ENCODE measurements around the gene UTP3.

DNA sequence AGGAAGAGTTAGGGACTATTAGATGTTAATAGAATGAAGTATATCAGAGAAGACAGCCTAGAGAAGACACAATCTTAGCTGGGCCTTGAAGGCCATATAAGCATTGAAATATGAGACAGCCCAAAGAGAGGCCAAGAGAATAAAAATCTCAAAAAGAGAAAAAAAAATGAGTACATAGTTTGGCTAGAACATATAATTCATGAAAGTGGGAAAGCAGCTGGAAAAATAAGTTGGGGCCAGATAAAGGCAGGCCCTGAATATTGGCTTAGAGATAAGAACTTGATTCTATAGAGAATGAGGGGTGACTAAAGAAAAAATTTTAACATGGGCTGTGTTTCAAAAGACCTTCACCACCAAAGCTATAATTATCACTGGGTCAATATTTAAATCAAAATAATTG, 7.4 kb upstream of the UTP3 start:
- TF ChIP-seq CBX5 (IDR thresholded peaks at IDR 0.05; ENCODE audit: borderline replicate concordance, low read depth) (no peak), ZNF785 (CRISPR knock-in tag; IDR thresholded peaks at IDR 0.05) (no peak), FOSL1 (tag; conservative IDR thresholded peaks at IDR 0.05) (no peak), CAMTA2 (CRISPR knock-in tag; conservative IDR thresholded peaks at IDR 0.05) (no peak), ZNF311 (CRISPR knock-in tag; IDR thresholded peaks at IDR 0.05) (no peak), YBX1 (IDR thresholded peaks at IDR 0.05) (no peak), SMARCA4 (IDR thresholded peaks at IDR 0.05) (no peak)
- TF ChIP-seq, protein P1, sequence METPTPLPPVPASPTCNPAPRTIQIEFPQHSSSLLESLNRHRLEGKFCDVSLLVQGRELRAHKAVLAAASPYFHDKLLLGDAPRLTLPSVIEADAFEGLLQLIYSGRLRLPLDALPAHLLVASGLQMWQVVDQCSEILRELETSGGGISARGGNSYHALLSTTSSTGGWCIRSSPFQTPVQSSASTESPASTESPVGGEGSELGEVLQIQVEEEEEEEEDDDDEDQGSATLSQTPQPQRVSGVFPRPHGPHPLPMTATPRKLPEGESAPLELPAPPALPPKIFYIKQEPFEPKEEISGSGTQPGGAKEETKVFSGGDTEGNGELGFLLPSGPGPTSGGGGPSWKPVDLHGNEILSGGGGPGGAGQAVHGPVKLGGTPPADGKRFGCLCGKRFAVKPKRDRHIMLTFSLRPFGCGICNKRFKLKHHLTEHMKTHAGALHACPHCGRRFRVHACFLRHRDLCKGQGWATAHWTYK (CRISPR knock-in tag; IDR thresholded peaks at IDR 0.05): no peak
- TF ChIP-seq, protein P2, sequence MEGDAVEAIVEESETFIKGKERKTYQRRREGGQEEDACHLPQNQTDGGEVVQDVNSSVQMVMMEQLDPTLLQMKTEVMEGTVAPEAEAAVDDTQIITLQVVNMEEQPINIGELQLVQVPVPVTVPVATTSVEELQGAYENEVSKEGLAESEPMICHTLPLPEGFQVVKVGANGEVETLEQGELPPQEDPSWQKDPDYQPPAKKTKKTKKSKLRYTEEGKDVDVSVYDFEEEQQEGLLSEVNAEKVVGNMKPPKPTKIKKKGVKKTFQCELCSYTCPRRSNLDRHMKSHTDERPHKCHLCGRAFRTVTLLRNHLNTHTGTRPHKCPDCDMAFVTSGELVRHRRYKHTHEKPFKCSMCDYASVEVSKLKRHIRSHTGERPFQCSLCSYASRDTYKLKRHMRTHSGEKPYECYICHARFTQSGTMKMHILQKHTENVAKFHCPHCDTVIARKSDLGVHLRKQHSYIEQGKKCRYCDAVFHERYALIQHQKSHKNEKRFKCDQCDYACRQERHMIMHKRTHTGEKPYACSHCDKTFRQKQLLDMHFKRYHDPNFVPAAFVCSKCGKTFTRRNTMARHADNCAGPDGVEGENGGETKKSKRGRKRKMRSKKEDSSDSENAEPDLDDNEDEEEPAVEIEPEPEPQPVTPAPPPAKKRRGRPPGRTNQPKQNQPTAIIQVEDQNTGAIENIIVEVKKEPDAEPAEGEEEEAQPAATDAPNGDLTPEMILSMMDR (IDR thresholded peaks at IDR 0.05 in 2 of 3, conservative IDR thresholded peaks at IDR 0.05 in 1 of 3; ENCODE audit: insufficient read depth in 2 of 3, low read depth in 1 of 3, low read length in 3 of 3): no peak
- TF ChIP-seq, protein P3, sequence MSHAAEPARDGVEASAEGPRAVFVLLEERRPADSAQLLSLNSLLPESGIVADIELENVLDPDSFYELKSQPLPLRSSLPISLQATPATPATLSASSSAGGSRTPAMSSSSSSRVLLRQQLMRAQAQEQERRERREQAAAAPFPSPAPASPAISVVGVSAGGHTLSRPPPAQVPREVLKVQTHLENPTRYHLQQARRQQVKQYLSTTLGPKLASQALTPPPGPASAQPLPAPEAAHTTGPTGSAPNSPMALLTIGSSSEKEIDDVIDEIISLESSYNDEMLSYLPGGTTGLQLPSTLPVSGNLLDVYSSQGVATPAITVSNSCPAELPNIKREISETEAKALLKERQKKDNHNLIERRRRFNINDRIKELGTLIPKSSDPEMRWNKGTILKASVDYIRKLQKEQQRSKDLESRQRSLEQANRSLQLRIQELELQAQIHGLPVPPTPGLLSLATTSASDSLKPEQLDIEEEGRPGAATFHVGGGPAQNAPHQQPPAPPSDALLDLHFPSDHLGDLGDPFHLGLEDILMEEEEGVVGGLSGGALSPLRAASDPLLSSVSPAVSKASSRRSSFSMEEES (CRISPR knock-in tag; IDR thresholded peaks at IDR 0.05): no peak
- TF ChIP-seq, protein P4, sequence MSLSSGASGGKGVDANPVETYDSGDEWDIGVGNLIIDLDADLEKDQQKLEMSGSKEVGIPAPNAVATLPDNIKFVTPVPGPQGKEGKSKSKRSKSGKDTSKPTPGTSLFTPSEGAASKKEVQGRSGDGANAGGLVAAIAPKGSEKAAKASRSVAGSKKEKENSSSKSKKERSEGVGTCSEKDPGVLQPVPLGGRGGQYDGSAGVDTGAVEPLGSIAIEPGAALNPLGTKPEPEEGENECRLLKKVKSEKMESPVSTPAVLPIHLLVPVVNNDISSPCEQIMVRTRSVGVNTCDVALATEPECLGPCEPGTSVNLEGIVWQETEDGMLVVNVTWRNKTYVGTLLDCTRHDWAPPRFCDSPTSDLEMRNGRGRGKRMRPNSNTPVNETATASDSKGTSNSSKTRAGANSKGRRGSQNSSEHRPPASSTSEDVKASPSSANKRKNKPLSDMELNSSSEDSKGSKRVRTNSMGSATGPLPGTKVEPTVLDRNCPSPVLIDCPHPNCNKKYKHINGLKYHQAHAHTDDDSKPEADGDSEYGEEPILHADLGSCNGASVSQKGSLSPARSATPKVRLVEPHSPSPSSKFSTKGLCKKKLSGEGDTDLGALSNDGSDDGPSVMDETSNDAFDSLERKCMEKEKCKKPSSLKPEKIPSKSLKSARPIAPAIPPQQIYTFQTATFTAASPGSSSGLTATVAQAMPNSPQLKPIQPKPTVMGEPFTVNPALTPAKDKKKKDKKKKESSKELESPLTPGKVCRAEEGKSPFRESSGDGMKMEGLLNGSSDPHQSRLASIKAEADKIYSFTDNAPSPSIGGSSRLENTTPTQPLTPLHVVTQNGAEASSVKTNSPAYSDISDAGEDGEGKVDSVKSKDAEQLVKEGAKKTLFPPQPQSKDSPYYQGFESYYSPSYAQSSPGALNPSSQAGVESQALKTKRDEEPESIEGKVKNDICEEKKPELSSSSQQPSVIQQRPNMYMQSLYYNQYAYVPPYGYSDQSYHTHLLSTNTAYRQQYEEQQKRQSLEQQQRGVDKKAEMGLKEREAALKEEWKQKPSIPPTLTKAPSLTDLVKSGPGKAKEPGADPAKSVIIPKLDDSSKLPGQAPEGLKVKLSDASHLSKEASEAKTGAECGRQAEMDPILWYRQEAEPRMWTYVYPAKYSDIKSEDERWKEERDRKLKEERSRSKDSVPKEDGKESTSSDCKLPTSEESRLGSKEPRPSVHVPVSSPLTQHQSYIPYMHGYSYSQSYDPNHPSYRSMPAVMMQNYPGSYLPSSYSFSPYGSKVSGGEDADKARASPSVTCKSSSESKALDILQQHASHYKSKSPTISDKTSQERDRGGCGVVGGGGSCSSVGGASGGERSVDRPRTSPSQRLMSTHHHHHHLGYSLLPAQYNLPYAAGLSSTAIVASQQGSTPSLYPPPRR (CRISPR knock-in tag; IDR thresholded peaks at IDR 0.05; ENCODE audit: borderline replicate concordance): no peak

Measured in K562 (cell line).